Fibroblast of the aortic adventitia (primary cell): Measurements from ENCODE around the gene KRTAP16-1. TPM values are rescaled to one million over a fixed set of nuclear protein-coding genes. Genes with fewer than 3 reads are reported as not detected.

Source experiments
- DNase-seq: peaks from one replicate; pipeline ENCODE4 v3.0.0-alpha.2; 2010; ENCODE audit warnings: low read depth
- H3K4me3 ChIP-seq: 2 replicates; pipeline ENCODE4 v1.5.1; 2011; ENCODE audit warnings: low read depth, mild to moderate bottlenecking, control low read depth, low read length, moderate library complexity
- total RNA-seq: library from RNA; depleted of rRNA; stranded (reverse); fragments of >200 nt; gene quantifications from 2 replicates; pipeline ENCODE4 v1.2.3, GENCODE V29; 2012; ENCODE audit warnings: low replicate concordance
- TF ChIP-seq, protein P1 (sequence below): IDR thresholded peaks from 2 replicates; pipeline ENCODE4 v1.5.1; 2011; ENCODE audit warnings: mild to moderate bottlenecking, low read length, control low read depth, inconsistent platforms; ENCODE audit not compliant: insufficient read depth

Gene KRTAP16-1
- total RNA-seq, 1 donor, result not detected

- H3K4me3 ChIP-seq, result no peak overlapping the region
- TF ChIP-seq, protein P1, sequence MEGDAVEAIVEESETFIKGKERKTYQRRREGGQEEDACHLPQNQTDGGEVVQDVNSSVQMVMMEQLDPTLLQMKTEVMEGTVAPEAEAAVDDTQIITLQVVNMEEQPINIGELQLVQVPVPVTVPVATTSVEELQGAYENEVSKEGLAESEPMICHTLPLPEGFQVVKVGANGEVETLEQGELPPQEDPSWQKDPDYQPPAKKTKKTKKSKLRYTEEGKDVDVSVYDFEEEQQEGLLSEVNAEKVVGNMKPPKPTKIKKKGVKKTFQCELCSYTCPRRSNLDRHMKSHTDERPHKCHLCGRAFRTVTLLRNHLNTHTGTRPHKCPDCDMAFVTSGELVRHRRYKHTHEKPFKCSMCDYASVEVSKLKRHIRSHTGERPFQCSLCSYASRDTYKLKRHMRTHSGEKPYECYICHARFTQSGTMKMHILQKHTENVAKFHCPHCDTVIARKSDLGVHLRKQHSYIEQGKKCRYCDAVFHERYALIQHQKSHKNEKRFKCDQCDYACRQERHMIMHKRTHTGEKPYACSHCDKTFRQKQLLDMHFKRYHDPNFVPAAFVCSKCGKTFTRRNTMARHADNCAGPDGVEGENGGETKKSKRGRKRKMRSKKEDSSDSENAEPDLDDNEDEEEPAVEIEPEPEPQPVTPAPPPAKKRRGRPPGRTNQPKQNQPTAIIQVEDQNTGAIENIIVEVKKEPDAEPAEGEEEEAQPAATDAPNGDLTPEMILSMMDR, result peak; percentile 87
- DNase-seq, result peak; percentile 43
These were observed 20.3 kb upstream of the KRTAP16-1 start for GRCh38 chr17:41329279-41329948.

DNA sequence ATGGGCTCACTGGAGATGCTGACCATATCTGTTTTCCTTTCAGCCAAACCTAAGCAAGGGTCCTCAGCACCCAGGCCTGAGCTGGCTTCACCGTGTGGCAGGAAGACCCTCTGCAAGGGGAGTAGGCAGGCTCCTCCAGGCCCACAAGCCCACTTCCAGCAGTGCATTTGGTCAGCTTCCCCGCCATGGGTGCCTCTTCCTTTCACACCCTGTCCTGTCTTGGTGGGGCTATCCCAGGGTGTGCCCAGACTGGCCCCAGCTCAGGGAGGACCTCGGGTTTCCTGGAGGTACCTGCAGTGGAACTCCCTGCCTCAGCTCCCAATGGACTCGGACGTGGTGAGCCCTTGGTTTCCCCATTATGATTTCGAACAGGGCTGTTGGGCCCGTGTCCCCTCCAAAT is 19.1 kb upstream of the KRTAP16-1 start:
- DNase-seq, result no peak
- no peak overlapping the region for H3K4me3 ChIP-seq
- TF ChIP-seq, protein P1, result no peak

GRCh38 chr17:41327411-41328120 is 18.5 kb upstream of the KRTAP16-1 start:
- H3K4me3 ChIP-seq, result no peak overlapping the region
- TF ChIP-seq, protein P1, result no peak
- DNase-seq, result no peak

GRCh38 chr17:41326173-41327145 is 17.4 kb upstream of the KRTAP16-1 start:
- TF ChIP-seq, protein P1, result no peak
- no peak for DNase-seq
- H3K4me3 ChIP-seq, result no peak overlapping the region

DNA sequence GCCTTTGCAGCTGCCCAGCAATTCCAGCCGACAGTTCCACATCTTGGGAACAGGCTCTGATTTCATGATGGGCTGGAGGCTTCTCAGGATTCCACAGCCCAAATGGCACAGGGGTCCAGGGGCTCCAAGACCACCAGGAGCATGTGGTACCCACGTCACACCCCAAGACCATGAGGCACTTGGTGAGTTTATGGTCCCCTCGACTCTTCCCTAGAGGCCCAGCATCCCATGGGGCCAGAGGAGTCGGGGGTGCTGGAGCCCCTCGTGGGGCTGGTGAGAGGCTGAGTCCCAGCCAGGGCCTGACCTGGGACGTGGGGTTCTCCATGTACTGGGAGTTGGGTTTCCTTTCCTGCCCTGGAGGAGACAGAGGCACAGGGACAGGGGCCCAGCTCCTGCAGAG is 16.5 kb upstream of the KRTAP16-1 start:
- TF ChIP-seq, protein P1, result no peak
- DNase-seq, result no peak
- H3K4me3 ChIP-seq, result no peak overlapping the region

GRCh38 chr17:41325126-41325525 is 16.0 kb upstream of the KRTAP16-1 start:
- TF ChIP-seq, protein P1, result no peak
- H3K4me3 ChIP-seq, result no peak overlapping the region
- DNase-seq, result no peak
